Measurements from ENCODE around the gene MACROD2. TPM values are rescaled to one million over a fixed set of nuclear protein-coding genes. Genes with fewer than 3 reads are reported as not detected.

The MACROD2 gene
- polyA plus RNA-seq, 1 donor (not counting 4 experiments of a cell fraction or from before 2014, with no cell fraction given): 0.71 TPM

- Histone ChIP-seq H3K4me2 (ENCODE audit: control insufficient read depth, extremely low read depth, insufficient read depth, low read depth, low read length) (no peak overlapping the region), H2AFZ (ENCODE audit: control insufficient read depth, low read length) (no peak overlapping the region), H3K9ac (ENCODE audit: control insufficient read depth, extremely low read depth, insufficient read depth, low read length) (no peak overlapping the region), H3K4me1 (ENCODE audit: control insufficient read depth, extremely low read depth, insufficient read depth, low read length) (no peaks in the 10 kb centered on the region), H3K27ac (ENCODE audit: control insufficient read depth, insufficient read depth, low read length) (no peak overlapping the region), H3K9me3 (ENCODE audit: control insufficient read depth, low read depth, low read length) (no peaks in the 10 kb centered on the region), H3K79me2 (ENCODE audit: control insufficient read depth, insufficient read depth, low read length) (no peaks in the 10 kb centered on the region), H3K9me1 (ENCODE audit: control insufficient read depth, extremely low read depth, insufficient read depth, low read length) (no peaks in the 10 kb centered on the region), H3K36me3 (ENCODE audit: control insufficient read depth in 2 of 2, extremely low read depth in 1 of 2, insufficient read depth in 2 of 2, low read length in 2 of 2) (no peaks in the 10 kb centered on the region), H4K20me1 (ENCODE audit: control insufficient read depth, extremely low read depth, insufficient read depth, low read length) (no peaks in the 10 kb centered on the region), H3K4me3 (ENCODE audit: control insufficient read depth in 2 of 3, extremely low read depth in 1 of 3, insufficient read depth in 2 of 3, low read depth in 1 of 3, low read length in 3 of 3) (no peak overlapping the region), H3K27me3 (ENCODE audit: control insufficient read depth, extremely low read depth, insufficient read depth, low read length) (no peaks in the 10 kb centered on the region)
- FAIRE-seq (no peak), DNase-seq (ENCODE audit: low read depth, low spot score) (no peak)
- dilution Hi-C loops (cut with MboI; ENCODE audit: extremely low pct_ligation_motif_present, low sequenced_read_pairs): no loop called here
- TF ChIP-seq CTCF (optimal IDR thresholded peaks at IDR 0.05 in 1 of 3, IDR thresholded peaks at IDR 0.05 in 1 of 3, conservative IDR thresholded peaks at IDR 0.05 in 1 of 3; ENCODE audit: extremely low read depth in 1 of 3, insufficient read depth in 2 of 3, low read length in 3 of 3): no peak
- no peak for TF ChIP-seq EZH2 (IDR thresholded peaks at IDR 0.05; ENCODE audit: low read length)
Observed at GRCh38 chr20:15628851-15629353, 1633.6 kb downstream of the MACROD2 start.

- Histone ChIP-seq H2AFZ (ENCODE audit: control insufficient read depth, low read length) (no peak overlapping the region), H3K4me1 (ENCODE audit: control insufficient read depth, extremely low read depth, insufficient read depth, low read length) (no peaks in the 10 kb centered on the region), H3K4me3 (ENCODE audit: control insufficient read depth in 2 of 3, extremely low read depth in 1 of 3, insufficient read depth in 2 of 3, low read depth in 1 of 3, low read length in 3 of 3) (no peak overlapping the region), H3K27ac (ENCODE audit: control insufficient read depth, insufficient read depth, low read length) (no peak overlapping the region), H3K4me2 (ENCODE audit: control insufficient read depth, extremely low read depth, insufficient read depth, low read depth, low read length) (no peak overlapping the region), H3K79me2 (ENCODE audit: control insufficient read depth, insufficient read depth, low read length) (no peaks in the 10 kb centered on the region), H3K9me1 (ENCODE audit: control insufficient read depth, extremely low read depth, insufficient read depth, low read length) (no peaks in the 10 kb centered on the region), H3K9me3 (ENCODE audit: control insufficient read depth, low read depth, low read length) (no peaks in the 10 kb centered on the region), H3K36me3 (ENCODE audit: control insufficient read depth in 2 of 2, extremely low read depth in 1 of 2, insufficient read depth in 2 of 2, low read length in 2 of 2) (no peaks in the 10 kb centered on the region), H4K20me1 (ENCODE audit: control insufficient read depth, extremely low read depth, insufficient read depth, low read length) (no peaks in the 10 kb centered on the region), H3K27me3 (ENCODE audit: control insufficient read depth, extremely low read depth, insufficient read depth, low read length) (no peaks in the 10 kb centered on the region), H3K9ac (ENCODE audit: control insufficient read depth, extremely low read depth, insufficient read depth, low read length) (no peak overlapping the region)
- dilution Hi-C loops (cut with MboI; ENCODE audit: extremely low pct_ligation_motif_present, low sequenced_read_pairs): no loop called here
- TF ChIP-seq EZH2 (IDR thresholded peaks at IDR 0.05; ENCODE audit: low read length): no peak
- no peak for TF ChIP-seq CTCF (optimal IDR thresholded peaks at IDR 0.05 in 1 of 3, IDR thresholded peaks at IDR 0.05 in 1 of 3, conservative IDR thresholded peaks at IDR 0.05 in 1 of 3; ENCODE audit: extremely low read depth in 1 of 3, insufficient read depth in 2 of 3, low read length in 3 of 3)
- FAIRE-seq (no peak), DNase-seq (ENCODE audit: low read depth, low spot score) (no peak)
Observed at GRCh38 chr20:15630360-15630759, 1635.0 kb downstream of the MACROD2 start.
